BJ (cell line): ENCODE data around the gene PTPRK. TPM values are rescaled to one million over a fixed set of nuclear protein-coding genes. Genes with fewer than 3 reads are reported as not detected.

ENCODE experiments used
- CTCF ChIA-PET: fragments of 350-600 bp; formaldehyde crosslinking; extraction: SDS; loops from one replicate; lab custom pipeline; 2021; ENCODE audit warnings: antibody characterized with exemption, inconsistent platforms; lab: Yijun Ruan, JAX
- POLR2A ChIA-PET: fragments of 300-600 bp; sonication (Branson Sonifier 250); formaldehyde crosslinking; extraction: SDS; loops from one replicate; lab custom pipeline; 2021; ENCODE audit warnings: antibody characterized with exemption; lab: Charles Lee
- DNase-seq: peaks from one replicate; pipeline ENCODE4 v3.0.0-alpha.2; 2011; ENCODE audit warnings: low read depth
- H3K27me3 ChIP-seq: 2 replicates; pipeline ENCODE4 v1.6.0; 2011; ENCODE audit warnings: low read length; ENCODE audit not compliant: control insufficient read depth, insufficient read depth
- H3K36me3 ChIP-seq: 2 replicates; pipeline ENCODE4 v1.5.1; 2011; ENCODE audit warnings: low read length; ENCODE audit not compliant: control insufficient read depth, insufficient read depth
- H3K4me3 ChIP-seq: 2 replicates; pipeline ENCODE4 v1.5.1; 2011; ENCODE audit warnings: low read depth, mild to moderate bottlenecking, control low read depth, low read length
- CTCF ChIP-seq: IDR thresholded peaks from 2 replicates; pipeline ENCODE4 v1.5.1; 2011; ENCODE audit warnings: low read depth, mild to moderate bottlenecking, control low read depth, inconsistent platforms, low read length, moderate library complexity; ENCODE audit not compliant: insufficient read depth
- polyA plus RNA-seq: library from polyadenylated mRNA; depleted of rRNA; stranded (reverse); fragments of >200 nt; gene quantifications from 2 replicates; pipeline ENCODE4 v1.2.3, GENCODE V29; 2011

PTPRK gene
- polyA plus RNA-seq, 1 experiment: 18.5 TPM

- CTCF ChIA-PET: no interaction called here
- Histone ChIP-seq H3K4me3 (no peak overlapping the region), H3K36me3 (no peaks in the 10 kb centered on the region), H3K27me3 (no peaks in the 10 kb centered on the region)
- DNase-seq: no peak
- POLR2A ChIA-PET: interaction anchor here (0.6 kb wide), 1 partner anchor 8 kb away, joined by 4 read pairs; no protein-coding TSS in a partner anchor
- no peak for TF ChIP-seq CTCF
Observed at GRCh38 chr6:128192972-128193371, 327.4 kb downstream of the PTPRK start.

GRCh38 chr6:128188678-128189077 is 331.7 kb downstream of the PTPRK start:
- no peak for DNase-seq
- no peak overlapping the region for H3K4me3 ChIP-seq
- no peaks in the 10 kb centered on the region for H3K27me3 ChIP-seq
- POLR2A ChIA-PET: no interaction called here
- no peaks in the 10 kb centered on the region for H3K36me3 ChIP-seq
- no peak for TF ChIP-seq CTCF
- CTCF ChIA-PET: no interaction called here

GRCh38 chr6:128186729-128187128 is 333.7 kb downstream of the PTPRK start:
- H3K27me3 ChIP-seq: no peaks in the 10 kb centered on the region
- TF ChIP-seq CTCF: no peak
- ChIA-PET POLR2A (no interaction called here), CTCF (no interaction called here)
- H3K36me3 ChIP-seq: no peaks in the 10 kb centered on the region
- H3K4me3 ChIP-seq: no peak overlapping the region
- no peak for DNase-seq

GRCh38 chr6:128179876-128180438 is 340.4 kb downstream of the PTPRK start:
- Histone ChIP-seq H3K27me3 (no peaks in the 10 kb centered on the region), H3K4me3 (no peak overlapping the region), H3K36me3 (no peaks in the 10 kb centered on the region)
- no peak for DNase-seq
- POLR2A ChIA-PET: no interaction called here
- CTCF ChIA-PET: no interaction called here
- no peak for TF ChIP-seq CTCF

- DNase-seq: no peak
- H3K36me3 ChIP-seq: no peaks in the 10 kb centered on the region
- H3K4me3 ChIP-seq: no peak overlapping the region
- no peak for TF ChIP-seq CTCF
- ChIA-PET CTCF (no interaction called here), POLR2A (no interaction called here)
- no peaks in the 10 kb centered on the region for H3K27me3 ChIP-seq
Observed at GRCh38 chr6:128174724-128175123, 345.7 kb downstream of the PTPRK start.
